ENCODE data around the gene RNU1-1.
"Not testable (repeated sequence)": the region's sequence is repeated elsewhere in the genome, so short reads cannot be mapped to it uniquely, and the experiment has no call there.

RNU1-1 gene

DNA sequence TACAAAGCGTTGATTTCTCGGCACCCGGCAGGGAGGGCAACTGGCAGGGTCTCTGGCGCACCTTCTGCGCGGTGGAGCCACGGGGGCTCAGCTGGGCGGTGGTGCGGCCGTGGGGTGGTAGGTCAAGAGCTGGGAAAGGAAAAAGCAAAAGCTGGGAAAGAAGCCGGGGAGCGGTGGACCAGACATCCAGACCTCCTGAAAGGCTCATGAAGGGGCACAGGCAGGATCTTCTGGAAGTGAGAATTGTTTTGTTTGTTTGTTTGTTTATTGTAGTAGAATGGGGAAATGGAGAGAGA, 7.2 kb upstream of the RNU1-1 start:
- DNase-seq, result no peak

DNA sequence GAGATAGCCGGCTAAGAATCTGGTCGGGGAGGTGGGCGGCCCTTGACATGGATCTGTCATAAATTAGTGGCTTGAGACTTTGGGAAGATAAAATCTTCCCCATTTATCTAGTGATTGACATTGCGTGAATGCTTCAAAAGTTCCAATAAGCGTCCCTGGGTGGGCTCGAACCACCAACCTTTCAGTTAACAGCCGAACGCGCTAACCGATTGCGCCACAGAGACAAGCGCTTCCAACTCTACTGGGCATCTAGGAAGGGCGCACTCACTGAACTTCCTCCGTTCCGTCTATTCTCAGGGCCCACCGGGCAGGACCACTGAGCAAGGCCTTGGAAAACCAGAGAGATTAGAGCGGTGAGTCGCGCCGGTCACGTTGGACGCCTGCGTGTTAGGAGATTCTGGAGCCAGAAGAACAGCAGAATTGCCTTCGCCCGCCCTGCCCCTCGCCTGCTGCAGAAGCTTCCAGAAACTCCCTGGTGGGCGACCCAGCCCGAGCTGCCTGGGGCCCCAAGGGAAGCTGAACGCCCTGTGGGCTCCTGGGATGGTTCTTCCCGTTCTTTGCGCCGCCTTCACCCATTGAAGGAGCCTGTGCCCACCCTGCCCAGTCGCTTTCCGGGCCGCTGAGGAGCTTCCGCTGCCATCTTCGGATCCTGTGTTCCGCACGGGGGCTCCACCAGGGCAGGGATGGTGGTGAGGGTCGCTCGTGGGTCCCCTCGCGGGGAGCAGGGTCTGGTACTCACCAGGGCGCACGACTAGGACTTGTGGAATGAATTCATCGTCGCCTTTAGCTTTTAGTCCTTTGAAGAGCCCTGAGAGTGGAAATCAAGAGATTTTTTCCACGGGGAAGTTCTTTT, 6.6 kb upstream of the RNU1-1 start:
- DNase-seq, result not testable (repeated sequence)

DNA sequence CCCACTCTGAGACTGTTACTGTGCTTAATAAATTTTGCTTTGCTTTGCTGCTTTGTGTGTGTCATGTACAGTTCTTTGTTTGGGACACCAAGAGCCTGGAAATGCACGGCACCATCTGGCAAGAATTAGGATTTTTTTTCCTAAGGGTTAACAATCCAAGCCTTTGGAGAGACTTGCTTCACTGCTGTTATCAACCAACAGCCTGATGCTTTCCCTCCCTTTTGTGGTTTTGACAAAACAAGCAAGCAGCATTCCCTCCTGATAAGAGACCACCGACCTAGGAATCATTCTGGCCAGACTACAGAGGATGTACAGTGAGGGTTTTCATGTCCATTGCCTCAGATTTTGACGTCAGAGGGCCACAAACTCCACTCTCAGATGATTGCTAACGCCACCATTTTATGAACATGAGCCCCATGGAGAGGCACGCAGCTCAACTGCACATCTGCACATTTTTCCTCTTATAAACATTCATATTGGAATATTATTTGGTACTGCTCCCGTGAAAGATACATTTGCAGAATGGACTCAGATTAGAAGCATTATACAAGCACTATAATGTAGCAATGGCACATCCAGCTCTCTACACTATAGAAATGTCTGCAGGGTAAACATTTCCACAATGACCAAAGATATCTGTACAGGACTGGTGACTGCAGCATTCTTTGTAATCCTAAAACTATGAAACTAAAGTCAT, 5.3 kb upstream of the RNU1-1 start:
- peak; percentile 47 for DNase-seq

DNA sequence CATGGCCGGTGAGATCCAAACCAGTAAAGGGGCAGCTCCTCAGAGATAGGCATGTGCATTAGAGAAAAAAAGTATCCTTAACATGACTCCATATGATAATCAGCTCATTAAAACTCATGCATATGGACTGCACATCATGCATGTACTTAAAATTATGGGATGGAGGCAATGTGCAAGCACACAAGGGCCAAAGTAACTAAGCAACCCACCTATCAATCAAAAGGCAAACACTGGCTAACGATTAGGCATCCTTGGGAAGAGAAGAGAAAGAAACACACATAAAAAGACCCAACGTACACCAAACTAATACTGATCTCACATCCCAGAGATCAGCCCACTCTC, 4.8 kb upstream of the RNU1-1 start:
- not testable (repeated sequence) for DNase-seq

DNA sequence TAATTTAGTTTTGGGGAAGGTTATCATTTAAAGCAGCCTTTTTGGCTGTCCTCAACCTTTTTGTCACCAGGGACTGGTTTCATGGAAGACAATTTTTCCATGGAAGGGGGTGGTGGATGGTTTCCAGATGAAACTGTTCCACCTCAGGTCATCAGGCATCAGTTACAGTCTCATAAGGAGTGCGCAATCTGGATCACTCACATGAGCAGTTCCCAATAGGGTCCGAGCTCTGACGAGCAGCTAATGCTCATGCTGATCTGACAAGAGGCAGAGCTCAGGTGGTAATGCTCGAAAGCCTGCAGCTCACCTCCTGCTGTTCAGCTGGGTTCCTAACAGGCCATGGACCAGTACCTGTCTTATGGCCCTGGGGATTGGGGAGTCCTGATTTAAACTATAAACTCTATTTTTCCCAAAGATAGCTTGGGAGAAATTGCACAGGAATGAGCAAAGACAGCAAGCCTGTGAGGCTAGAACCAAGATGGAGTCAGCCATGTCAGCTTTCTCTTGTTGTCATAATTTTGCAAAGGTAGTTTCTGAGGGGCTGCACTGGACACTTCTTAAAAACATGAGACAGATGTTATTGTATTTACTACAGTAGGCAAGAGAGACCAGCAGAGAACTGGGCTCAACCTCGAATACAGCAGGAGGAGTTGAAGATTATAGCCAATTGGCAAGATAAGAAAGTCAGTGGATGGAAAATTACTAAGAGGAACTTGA, 2.8 kb upstream of the RNU1-1 start:
- not testable (repeated sequence) for DNase-seq

DNA sequence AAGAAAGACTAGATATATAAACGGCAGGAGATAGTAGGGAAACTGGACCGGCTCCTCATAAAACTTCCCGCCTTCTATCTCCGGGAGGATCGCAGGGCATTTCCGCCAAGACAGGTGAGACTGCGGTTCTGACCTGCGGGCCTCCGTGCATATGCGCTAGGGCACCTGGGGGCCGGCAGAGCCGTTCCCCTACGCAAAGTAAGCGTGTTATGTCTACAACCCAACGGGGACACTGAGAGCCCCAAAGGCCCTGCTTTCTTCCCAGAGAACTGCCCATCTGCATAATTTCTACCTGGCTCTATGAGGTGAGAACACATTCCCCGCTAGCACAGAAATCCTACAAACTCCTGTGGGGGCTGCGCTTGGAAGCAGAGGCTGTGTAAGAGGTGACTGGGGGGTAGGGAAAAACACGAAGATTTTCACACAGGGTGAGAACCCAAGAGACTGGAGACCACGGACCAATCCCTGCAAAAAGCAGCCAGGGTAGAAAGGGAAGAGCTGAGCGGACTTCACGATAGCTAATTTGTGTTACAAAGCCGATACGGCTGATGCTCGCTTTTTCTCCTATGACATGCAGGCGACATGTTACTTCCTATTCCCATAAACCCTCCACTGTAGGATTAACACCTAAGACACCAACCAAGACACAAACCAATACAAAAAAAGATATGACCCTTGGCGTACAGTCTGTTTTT, 526 bp downstream of the RNU1-1 start:
- peak; percentile 89 for DNase-seq

DNA sequence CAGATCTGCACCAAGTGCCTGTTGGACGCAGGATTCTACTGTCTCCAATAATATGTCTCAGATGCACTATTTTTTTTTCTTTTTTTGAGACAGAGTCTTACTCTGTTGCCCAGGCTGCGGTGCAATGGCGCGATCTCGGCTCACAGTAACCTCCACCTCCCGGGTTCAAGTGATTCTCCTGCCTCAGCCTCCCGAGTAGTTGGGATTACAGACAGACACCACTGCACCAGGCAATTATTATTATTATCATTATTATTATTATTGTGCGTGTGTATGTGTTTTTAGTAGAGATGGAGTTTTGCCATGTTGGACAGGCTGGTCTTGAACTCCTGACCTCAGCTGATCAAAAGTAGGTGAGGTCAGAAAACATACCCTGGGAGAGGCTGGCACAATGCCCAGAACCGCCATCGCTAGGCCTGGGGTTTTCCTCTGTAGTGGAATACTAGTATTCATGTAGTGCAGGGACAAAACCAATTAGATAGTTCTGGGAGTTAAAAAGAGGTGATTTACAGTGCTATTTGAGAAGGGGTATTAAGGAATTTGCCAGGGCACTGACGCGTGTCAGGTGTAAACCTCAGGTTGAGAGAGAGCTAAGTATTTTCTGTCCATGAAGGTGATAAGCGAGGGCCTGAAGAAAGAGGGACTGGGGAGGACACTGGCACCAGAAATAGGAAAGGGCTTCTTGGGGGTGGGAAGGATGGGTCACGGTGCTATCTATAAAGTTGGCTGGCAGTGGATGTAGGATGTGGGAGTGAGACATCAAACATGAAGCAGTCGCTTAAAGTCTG, 1.3 kb downstream of the RNU1-1 start:
- not testable (repeated sequence) for DNase-seq

DNA sequence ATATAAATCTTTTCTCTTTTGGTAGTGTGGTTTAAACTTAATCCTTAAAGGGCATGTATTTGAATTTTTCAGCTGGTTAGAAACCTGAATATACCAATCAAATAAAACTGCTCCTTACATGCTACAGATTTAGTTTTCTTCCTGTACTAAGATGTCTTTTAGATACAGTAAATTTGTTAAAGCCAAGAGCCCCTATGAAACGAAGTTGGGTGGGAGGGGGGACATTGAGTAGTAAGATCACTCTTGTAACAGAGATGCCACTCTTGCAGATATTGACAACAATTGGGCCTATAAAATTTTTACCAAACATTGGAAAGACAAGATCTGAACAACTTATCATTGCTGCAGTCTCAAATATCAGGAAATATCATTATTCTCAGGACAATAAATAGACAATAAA, 2.2 kb downstream of the RNU1-1 start:
- not testable (repeated sequence) for DNase-seq

DNA sequence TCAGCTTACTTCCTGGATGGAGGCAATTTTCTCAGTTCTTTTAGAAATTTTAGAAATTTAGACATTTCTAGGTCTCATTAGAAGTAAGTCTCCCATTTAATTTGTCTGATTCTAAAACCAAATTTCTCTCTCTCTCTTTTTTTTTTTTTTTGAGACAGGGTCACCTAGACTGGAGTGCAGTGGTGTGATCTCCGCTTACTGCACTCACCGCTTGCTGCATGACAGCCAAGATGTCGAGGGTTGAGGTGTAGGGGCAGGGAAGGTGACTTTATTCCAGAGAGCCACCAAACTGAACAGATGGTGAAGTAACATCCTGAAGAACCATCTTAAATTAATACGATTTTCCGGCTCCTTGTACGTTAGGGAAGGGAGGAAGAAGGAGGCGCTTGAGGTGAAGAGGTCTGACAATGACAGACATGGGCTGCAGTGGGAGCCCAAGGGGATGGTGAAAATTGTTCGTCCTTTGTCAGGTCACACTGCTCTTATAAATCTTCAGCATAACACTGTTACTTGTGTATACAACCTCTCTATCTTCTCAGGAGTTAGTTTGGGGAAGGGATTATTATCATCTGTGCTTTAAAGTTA, 5.1 kb downstream of the RNU1-1 start:
- peak; percentile 61 for DNase-seq

DNA sequence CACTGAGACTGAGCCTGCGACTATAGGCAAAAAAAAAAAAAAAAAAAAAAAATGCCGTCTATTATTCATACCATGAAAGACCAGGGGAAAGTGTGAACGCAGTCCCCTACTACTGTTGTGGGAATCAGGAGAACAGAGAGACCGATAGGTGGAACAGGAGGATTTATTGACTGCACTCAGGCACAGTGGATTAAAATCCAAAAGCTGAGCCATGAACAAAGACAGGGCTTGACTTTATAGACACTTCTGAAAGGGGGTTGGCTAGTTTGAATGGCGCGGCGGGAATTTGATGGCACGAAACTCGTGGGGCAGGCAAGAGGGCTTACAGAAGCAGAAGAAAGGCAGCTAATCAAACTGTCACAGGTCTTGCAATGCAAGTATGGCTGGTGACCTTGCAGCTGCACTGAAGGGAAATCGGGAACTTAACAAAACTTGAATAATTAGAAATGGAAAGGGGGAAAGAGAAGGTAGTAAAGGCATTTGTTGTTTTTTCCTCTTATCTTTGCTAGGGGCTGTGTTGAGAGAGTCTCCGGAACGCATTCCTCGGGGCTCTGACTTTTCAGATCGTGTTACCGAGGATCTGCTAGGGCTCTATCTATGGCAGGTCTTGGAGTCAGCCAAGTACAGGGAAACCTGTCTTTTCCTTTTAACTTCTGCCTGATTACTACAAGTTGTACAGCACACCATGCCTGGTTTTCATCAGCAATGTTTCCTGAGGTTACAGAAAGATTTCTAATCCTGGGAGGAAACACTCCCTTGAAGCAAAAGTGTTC, 7.5 kb downstream of the RNU1-1 start:
- DNase-seq, result peak; percentile 76

DNA sequence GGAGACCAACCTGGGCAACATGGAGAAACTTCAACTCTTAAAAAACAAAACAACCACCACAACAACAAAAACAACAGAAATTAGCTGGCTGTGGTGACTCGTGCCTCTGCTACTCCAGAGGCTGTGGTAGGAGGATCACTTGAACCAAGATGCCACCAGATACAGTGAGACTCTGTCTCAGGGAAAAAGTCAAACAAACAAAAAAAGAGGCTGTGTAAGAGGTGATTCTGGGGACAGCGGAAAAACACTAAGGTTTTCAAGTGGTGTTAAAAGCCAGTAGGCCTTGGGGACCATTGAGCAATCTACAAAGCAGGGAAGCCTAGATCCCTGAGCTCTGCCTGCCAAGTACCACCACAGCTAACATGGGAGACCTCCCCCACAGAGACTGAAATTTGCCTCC, 8.2 kb downstream of the RNU1-1 start:
- DNase-seq, result not testable (repeated sequence)

DNA sequence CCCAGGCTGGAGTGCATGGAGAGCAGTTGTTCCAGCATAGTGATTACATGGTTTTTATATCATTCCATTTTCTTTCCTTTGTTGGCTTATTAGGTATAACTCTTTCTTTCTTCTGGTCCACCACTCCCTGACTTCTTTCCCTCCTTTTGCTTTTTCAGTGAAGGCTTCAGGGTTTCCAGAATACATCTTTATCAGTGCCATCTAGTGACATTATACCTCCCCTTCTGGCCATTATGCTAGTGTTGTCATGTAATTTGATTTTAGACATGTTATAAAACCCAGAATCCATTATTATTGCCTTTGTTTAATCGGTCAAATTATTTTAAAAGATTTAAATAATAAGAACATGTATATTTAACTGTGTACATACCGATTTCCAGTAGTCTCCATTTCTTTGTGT, 10.6 kb downstream of the RNU1-1 start:
- DNase-seq, result no peak

DNA sequence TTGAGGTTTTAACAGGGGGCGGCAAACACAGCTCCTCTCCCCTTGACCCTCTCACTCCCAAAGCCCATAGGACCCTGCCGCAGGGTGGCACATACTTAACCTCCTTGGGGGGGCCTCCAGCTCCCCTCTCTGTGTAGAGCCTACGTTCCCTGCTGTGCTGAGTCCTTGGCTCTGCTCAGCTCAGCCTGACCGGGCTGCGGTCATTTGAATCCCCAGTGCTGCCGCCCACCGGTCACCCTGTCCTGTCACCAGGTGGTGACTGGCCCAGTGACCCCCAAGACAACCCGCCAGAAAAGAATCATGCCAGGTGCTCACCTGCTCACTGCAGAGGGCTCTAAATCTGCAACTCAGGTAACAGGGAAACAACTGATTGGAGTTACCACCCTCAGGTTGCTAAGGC, 12.6 kb downstream of the RNU1-1 start:
- not testable (repeated sequence) for DNase-seq

DNA sequence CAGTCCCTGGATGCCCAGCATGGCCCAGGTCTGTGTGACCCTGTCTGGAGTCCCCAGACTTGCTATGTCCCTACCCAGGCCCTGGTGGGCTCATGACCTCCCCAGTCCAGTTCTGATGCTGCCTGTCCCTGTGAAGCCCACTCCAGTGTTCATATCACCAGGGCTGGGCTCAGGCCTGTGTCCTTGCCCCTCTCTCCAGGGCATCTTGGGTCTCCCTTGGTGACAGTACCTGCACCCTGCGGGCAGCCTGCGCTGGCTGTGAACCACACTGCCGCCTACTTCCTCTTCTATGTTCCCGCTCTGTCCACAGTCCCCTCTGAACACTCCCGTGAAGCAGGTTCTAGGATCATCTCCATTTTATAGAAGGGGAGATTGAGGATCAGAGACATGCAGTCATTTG, 13.1 kb downstream of the RNU1-1 start:
- DNase-seq, result not testable (repeated sequence)

DNA sequence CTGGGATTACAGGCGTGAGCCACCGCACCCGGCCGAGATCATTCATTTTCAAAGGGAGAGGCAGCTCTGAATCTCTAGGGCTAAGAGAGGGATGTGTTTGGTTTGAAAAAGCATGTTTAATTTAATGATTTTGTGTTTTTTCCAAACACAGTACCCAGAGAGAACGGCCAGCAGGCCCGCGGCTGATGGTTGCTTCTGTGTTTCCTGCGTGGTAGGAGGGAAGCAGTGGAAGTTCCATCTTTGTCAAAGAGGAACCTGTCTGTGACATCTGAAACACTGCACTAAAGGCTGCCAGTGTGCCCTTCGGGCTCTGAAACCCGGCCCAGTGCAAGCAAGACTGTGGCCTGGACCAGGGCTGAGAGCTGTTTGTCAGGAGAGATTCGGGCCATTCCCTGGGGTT, 13.6 kb downstream of the RNU1-1 start:
- DNase-seq, result not testable (repeated sequence)

DNA sequence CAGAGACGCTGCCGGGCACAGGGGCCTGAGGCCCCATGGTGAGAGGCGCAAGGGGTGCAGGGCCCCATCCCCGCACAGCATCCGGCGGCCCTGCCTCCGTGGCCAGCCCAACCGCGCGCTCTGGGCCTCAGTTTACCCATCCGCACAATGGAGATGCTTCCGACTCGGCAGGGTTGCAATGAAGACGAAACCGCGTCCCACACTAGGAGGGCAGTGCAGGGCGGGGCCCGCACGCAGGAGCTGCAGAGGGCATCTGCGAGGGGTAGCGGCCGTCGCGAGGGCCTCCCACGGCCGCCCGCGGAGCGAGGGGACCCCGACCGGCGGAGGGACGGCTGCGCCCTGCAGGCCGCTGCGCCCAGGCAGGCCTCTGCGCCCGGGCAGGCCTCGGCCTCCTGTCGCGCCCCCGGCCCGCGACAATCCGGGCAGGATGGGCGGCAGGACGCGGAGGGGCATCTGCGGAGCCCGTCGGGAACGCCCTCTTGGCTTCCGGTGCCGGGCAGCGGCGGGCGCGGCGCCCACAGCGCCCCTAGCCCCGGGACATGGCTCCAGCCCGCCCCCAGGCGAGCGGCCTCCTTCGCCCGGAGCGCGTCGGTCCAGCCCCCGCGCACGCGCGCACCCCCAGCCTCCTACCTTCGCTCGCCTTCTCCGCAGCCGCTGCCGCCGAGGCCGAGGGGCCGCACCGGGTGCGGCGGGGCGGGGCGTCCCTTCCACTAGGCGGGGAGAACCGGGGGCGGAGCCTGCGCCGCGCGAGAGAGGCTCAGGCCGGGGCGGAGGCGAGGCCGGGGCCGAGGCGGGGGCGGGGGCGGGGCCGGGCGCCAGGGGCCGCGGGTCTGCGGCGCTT, 15.3 kb downstream of the RNU1-1 start:
- DNase-seq, result peak; percentile 96

DNA sequence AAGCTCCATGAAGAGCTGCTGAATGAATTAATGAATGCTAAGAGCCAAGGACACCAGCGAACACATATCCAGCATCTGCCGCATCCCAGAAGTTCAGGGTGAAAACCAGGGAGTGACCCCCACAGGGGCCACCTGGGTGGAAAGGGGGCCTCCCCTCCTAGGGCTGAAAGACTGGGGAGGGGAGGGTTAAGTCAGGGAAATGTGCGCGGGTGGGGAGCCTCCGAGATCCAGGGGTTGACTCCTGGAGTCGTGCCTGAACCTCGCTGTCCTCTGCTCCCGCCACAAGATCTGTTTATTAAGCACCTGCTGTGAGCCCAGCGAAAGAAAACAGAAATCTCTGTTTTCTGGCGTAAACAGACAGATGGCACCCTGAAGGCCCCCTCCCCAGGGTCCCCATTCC, 16.0 kb downstream of the RNU1-1 start:
- DNase-seq, result peak; percentile 15

DNA sequence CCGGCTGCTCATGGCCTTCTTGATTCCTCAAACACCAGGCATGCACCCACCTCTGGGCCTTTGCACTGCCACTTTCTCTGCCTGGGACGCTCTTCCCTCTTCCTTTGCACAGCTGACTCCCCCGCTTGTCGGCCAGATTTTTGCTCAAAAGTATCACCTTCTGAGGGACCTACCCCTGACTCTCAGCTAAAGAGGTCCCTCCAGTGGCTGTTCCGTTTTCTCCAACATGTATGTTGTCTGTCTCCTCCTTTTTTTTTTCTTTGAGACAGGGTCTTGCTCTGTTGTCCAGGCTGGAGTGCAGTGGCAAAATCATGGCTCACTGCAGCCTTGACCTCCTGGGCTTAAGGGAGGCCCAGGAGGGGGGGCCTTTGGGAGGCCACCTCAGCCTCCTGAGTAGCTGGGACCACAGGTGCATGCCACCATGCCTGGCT, 16.6 kb downstream of the RNU1-1 start:
- peak; percentile 23 for DNase-seq

DNA sequence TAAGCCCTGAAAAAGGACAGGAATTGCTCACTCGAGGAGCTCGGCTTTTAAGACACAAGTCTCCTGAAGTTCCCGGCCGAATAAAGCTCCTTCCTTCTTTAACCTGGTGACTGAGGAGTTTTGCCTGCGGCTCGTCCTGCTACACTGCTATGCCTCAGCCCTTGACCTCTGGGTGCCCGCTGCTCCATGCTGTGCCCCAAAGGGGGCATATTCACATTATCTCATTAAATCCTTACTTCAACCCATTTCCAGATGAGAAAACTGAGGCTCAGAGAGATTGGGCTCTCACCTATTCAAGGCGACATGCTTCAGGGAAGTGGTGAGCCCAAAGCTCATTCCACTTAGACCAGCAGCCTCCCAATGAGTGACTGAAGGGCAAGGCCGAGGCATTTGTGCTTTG, 20.4 kb downstream of the RNU1-1 start:
- not testable (repeated sequence) for DNase-seq

DNA sequence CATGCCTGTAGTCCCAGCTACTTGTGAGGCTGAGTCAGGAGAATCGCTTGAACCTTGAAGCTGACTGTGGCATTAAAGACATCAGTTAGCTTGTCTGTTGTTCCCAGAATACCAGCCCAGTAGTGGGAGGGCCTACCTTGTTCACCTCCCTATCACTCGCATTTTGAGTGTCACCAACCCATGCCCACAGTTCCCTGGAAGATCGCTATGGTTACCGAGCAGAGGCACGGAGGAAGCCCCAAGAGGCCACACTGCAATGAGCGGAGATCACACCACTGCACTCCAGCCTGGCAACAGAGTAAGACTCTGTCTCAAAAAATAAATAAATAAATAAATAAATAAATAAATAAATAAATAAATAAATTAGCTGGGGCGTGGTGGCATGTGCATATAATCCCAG, 21.1 kb downstream of the RNU1-1 start:
- peak; percentile 45 for DNase-seq

All from eye (tissue), 1 donor.